ENCODE measurements around the gene ATG10.
"Not testable (repeated sequence)": the region's sequence is repeated elsewhere in the genome, so short reads cannot be mapped to it uniquely, and the experiment has no call there.

Gene ATG10

DNA sequence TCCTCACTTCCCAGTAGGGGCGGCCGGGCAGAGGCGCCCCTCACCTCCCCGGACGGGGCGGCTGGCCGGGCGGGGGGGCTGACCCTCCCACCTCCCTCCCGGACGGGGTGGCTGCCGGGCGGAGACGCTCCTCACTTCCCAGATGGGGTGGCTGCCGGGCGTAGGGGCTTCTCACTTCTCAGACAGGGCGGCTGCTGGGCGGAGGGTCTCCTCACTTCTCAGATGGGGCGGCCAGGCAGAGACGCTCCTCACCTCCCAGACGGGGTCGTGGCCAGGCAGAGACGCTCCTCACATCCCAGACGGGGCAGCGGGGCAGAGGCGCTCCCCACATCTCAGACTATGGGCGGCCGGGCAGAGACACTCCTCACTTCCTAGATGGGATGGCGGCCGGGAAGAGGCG is 11.7 kb downstream of the ATG10 start:
- not testable (repeated sequence) for DNase-seq

DNA sequence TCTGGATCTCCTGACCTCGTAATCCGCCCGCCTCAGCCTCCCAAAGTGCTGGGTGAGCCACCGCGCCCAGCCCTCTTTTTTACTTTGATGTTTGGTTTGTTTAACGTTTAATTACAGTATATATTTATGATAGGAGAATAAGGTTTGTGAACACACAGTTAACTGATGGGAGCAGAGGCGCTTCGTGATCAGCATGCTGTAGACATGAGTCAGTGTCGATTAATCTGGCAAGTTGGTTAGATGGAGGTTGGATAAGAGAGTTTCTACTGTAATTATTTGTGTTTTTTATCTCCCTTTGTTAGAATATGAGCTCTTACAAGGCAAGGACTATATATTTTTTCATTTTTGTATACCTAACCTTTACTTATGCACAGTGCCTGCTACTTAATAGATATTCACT is 14.3 kb downstream of the ATG10 start:
- DNase-seq, result no peak

- no peak for DNase-seq
Observed at GRCh38 chr5:81989204-81989603, 17.4 kb downstream of the ATG10 start.

DNA sequence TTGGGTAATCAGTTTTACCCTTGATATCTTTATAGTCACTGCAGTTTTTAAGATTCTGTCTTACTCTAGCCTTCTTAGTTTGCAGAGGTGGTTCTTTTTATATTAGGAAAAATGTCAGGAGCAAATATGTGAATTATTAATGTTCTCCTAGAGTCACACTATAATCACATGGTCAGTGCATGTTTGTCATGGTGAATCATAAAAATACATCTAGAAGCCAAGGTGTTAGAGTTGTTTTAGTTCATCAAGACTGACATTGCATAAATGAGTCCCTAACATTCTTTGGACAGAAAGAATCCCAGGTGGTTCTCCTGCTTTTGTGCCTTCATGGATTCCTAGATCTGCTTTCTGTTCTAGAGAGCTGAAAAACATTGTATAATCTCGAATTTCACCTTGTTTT is 22.9 kb downstream of the ATG10 start:
- no peak for DNase-seq

DNA sequence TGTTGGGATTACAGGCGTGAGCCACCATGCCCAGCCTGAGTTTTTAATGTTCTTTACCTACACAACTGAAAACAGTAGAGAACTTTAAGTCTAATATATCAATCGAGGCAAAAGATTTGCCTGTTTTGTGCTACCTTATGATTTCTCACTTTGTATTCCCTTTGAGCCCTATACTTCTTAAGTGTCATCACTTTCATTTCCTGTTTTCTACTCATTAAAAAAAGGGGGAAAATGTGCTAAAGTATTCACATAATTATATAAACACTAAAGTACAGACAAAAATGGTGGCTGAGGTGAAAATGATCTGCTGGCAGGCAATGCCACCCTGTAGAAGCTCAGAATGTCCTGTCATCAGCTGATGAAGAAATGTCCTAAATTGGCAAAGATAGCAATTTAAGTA is 23.6 kb downstream of the ATG10 start:
- DNase-seq, result no peak

DNA sequence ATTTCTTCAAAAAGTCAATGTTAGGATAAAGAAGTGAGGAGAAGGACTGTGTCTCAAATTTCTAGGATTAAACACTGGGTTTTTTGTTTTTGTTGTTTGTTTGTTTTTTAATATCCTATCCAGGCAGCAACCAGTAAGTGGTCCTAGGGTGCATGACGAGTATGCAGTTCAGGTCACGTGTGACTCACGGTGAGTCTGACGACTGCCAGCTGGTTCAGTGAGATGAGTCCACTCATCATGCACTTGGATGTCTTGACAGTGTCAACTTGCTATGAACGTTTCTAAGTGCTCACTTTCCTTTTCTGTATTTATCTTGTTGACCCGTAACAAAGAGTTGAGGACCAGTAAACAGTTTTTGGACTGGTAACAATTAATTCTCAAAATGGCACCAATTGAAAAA is 32.7 kb downstream of the ATG10 start:
- no peak for DNase-seq

- DNase-seq, result not testable (repeated sequence)
Observed at GRCh38 chr5:82009869-82010268, 38.0 kb downstream of the ATG10 start.

GRCh38 chr5:82010696-82011095 is 38.9 kb downstream of the ATG10 start:
- DNase-seq, result no peak

GRCh38 chr5:82011761-82012160 is 39.9 kb downstream of the ATG10 start:
- DNase-seq, result no peak

DNA sequence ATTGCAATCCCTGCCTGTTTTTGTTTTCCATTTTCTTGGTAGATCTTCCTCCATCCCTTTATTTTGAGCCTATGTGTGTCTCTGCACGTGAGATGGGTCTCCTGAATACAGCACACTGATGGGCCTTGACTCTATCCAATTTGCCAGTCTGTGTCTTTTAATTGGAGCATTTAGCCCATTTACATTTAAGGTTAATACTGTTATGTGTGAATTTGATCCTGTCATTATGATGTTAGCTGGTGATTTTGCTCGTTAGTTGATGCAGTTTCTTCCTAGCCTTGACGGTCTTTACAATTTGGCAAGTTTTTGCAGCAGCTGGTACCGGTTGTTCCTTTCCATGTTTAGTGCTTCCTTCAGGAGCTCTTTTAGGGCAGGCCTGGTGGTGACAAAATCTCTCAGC is 42.8 kb downstream of the ATG10 start:
- not testable (repeated sequence) for DNase-seq

GRCh38 chr5:82018462-82018861 is 46.6 kb downstream of the ATG10 start:
- DNase-seq, result no peak

DNA sequence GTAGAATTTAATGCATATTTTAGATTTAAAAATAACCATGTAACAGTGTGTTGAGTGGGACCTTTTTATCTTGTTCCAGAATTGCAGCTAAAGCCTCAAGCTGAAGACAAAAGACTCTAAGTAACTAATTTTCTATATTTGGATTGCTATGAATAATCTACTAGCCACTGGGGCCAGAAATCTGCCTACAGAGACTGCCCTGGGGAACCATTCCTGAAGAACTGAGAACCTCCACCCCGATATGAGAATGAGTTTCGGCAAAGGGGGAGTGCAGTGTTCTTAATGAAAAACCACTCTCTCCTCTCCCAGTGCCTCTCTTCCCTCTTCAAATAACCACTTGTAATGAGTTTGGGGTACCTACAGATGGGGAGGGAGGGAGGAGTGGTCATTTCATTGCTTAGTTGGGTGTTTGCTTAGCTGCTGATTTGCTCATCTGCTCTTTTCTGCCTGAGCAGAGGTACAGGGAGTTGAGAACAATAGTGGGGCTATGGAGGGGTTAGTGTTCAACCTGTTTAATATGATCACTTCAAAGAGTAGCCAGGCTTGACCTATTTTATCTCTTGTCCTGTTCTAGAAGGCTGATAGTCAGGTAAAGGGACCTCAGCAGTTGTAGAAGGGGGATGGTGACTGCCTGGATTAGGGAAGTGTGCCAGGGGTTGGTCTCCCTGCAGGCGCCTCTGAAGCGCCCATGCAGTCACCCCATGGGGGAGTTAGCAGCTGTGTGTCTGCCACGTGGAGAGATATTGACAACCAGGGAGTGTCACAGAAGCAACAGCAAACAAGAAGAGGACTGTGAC is 47.7 kb downstream of the ATG10 start:
- DNase-seq, result no peak

GRCh38 chr5:82022499-82022898 is 50.7 kb downstream of the ATG10 start:
- DNase-seq, result no peak

DNA sequence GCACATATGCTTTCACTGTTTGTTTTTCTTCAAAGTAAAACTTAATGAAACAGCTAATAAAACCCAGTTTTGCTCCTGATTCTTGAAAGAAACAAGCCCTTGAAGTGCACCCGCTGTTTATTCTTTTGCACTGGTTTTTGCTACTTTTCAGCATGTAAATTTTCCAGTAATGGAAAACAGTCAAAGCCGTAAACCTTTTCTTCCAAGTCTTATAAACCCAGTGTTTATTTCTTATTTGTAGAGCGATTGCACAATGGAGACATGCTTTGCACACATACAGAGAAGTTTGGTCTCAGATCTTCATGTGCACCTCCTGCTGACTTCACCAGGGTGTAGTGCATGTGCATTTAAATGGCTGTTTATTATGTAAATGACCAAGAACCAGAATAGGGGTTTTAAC is 51.8 kb downstream of the ATG10 start:
- no peak for DNase-seq

GRCh38 chr5:82031220-82032119 is 59.6 kb downstream of the ATG10 start:
- DNase-seq, result no peak

GRCh38 chr5:82042894-82043293 is 71.1 kb downstream of the ATG10 start:
- not testable (repeated sequence) for DNase-seq

DNA sequence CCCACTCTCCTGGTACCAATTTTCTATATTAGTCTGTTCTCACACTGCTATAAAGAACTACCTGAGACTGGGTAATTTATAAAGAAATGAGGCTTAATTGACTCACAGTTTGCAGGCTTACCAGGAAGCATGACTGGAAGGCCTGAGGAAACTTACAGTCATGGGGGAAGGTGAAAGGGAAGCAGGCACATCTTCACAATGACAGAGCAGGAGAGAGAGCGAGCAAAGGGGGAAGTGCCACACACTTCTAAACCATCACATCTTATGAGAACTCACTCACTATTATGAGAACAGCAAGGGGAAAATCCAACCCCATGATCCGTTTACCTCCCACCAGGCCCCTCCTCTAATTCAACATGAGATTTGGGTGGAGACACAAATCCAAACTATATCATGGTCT is 72.2 kb downstream of the ATG10 start:
- DNase-seq, result no peak

GRCh38 chr5:82045554-82046275 is 73.9 kb downstream of the ATG10 start:
- DNase-seq, result no peak

DNA sequence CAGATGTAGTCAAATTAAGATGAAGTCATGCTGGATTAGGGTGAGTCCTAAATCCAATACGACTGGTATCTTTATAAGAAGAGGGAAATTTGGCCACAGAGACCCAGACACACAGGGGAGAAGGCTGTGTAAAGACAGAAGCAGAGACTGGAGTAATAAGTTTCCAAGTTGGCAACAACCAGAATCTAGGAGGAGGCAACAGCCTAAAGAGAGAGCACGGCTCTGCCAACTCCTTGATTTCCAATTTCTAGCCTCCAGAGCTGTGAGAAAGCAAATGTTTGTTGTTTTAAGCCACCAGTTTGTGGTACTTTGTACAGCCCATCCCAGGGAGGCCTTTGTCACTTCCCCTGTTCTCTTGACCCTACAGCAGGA is 74.4 kb downstream of the ATG10 start:
- no peak for DNase-seq

DNA sequence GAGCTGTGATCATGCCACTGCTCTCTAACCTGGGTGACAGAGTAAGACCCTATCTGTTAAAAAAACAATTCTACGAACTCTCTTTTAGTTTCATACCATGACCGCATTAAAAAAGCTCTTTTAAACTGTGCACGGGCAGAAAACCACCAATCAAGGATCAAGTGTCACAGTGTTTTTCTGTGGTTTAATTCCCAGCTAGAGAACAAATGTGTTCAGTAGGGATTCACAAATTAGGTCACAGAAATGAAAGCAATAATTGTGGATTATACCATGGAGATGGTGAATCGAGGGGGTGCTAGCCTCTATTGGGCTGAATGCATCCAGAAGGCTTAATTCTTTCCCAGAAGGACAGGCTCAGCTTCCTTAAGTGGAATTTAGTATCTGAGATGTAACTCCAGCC is 79.1 kb downstream of the ATG10 start:
- DNase-seq, result no peak

GRCh38 chr5:82054004-82054710 is 82.3 kb downstream of the ATG10 start:
- DNase-seq, result no peak

DNA sequence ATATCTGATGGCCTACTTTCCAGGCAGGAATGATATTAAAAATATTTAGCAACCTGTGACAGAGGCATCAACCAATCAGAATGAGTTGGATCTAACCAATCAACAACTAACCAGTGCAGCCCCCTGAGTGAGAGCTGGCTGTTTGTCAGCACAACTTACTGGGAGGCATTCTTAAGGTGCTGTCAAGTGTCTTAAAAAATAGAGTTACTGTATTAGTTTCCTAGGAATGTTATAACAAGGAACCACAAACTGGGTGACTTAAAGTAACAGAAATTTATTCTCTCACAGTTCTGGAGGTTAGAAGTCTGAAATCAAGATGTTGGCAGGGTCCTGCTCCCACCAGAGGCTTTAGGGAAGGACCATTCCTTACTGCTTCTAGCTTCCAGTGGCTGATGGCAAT is 85.2 kb downstream of the ATG10 start:
- DNase-seq, result no peak

- no peak for DNase-seq
Observed at GRCh38 chr5:82058710-82059109, 86.9 kb downstream of the ATG10 start.

Data from stimulated activated CD4-positive, alpha-beta T cell treated with anti-CD3 and anti-CD28 coated beads, Interleukin-4, amount 100 ng/mL, for 1 hour (primary cell).